Esophagus muscularis mucosa (tissue), 3 donors: ENCODE measurements around the gene CSTB.

Experiments
- CTCF ChIP-seq, 3 experiments: fragments of 200-600 bp in 2 of 3; fragments of 450-650 bp in 1 of 3; sonication (generic) in 2 of 3; IDR thresholded peaks; one replicate each; pipeline ENCODE4 v1.5.1; 2017 to 2019; ENCODE audit warnings: antibody characterized with exemption in 3 of 3, mild to moderate bottlenecking in 2 of 3, moderate library complexity in 1 of 3
- POLR2A ChIP-seq: fragments of 450-650 bp; IDR thresholded peaks from one replicate; pipeline ENCODE4 v1.6.1; 2017; ENCODE audit warnings: antibody characterized with exemption, moderate library complexity, mild to moderate bottlenecking, low read depth
- POLR2AphosphoS5 ChIP-seq, 2 donors: sonication (generic); formaldehyde crosslinking; IDR thresholded peaks; one replicate each; pipeline ENCODE4 v1.6.1; 2017; ENCODE audit warnings: antibody characterized with exemption in 2 of 2

- TF ChIP-seq CTCF (IDR thresholded peaks at IDR 0.05): no peak
- no peak for TF ChIP-seq POLR2A
- no peak for TF ChIP-seq POLR2AphosphoS5 (IDR thresholded peaks at IDR 0.05)
Observed at GRCh38 chr21:43745772-43746517, 30.2 kb downstream of the CSTB start.
